Left ventricle myocardium inferior (tissue), 1 donor: ENCODE measurements around the gene KNCN. TPM values are rescaled to one million over a fixed set of nuclear protein-coding genes. Genes with fewer than 3 reads are reported as not detected.

Experiments used
- DNase-seq: peaks from one replicate; pipeline ENCODE4 v3.0.0-alpha.2; 2020
- H3K27ac ChIP-seq: fragments of 200-600 bp; replicated peaks from 2 replicates; pipeline ENCODE4 v1.8.0; 2021
- H3K27me3 ChIP-seq: fragments of 200-600 bp; 2 replicates; pipeline ENCODE4 v1.8.0; 2021; ENCODE audit warnings: low read depth
- H3K36me3 ChIP-seq: fragments of 200-600 bp; 2 replicates; pipeline ENCODE4 v1.8.0; 2021
- H3K4me1 ChIP-seq: fragments of 200-600 bp; 2 replicates; pipeline ENCODE4 v1.8.0; 2021
- H3K4me3 ChIP-seq: fragments of 200-600 bp; 2 replicates; pipeline ENCODE4 v1.8.0; 2021; ENCODE audit warnings: mild to moderate bottlenecking, moderate library complexity
- H3K9me3 ChIP-seq: fragments of 200-600 bp; replicated peaks from 2 replicates; pipeline ENCODE4 v1.8.0; 2021
- intact Hi-C: fragments of 100-400 bp; cut with micrococcal nuclease; formaldehyde crosslinking; loops from one replicate; pipeline ENCODE4 v1.11.0; 2022
- total RNA-seq: library from RNA; stranded (reverse); fragmentation: NEBNext Ultra II Directional; extraction: Animal tissue kit (Norgen Biotek cat#: 25700); gene quantifications from one replicate; pipeline ENCODE4 v1.2.1, GENCODE V29; 2021
- TF ChIP-seq, protein P1 (sequence below): fragments of 200-600 bp; IDR thresholded peaks from 2 replicates; pipeline ENCODE4 v1.8.0; 2021; ENCODE audit warnings: antibody characterized with exemption, mild to moderate bottlenecking, borderline replicate concordance
- donor health status: DM: no; HTN: yes; CAD: no; lungs with severe emphysema.

KNCN gene
- total RNA-seq, 1 donor from 2014 or later: not detected

DNA sequence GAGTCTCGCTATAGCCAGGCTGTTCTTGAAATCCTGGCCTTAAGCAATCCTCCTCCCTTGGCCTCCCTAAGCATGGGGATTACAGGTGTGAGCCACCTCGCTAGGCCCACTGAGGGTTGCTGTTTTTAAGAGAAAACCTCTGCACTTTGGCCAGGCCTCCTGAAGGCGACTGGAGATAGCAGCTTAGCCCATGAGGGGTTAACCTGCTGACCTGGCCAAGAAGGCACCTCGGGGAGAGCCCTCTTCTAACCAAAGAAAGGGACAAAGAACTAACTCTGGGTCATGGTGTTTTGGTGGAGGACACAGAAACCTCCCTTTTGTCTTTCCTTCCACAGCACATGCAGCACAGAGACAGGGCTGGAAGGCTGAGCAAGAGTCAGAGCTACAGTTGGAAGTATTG is 17.7 kb upstream of the KNCN start:
- peaks cover 60% of the 10 kb centered on the region for H3K36me3 ChIP-seq
- intact Hi-C loops: no loop called here
- H3K27me3 ChIP-seq: no peaks in the 10 kb centered on the region
- peaks cover 24% of the 10 kb centered on the region for H3K4me1 ChIP-seq
- no peaks in the 10 kb centered on the region for H3K9me3 ChIP-seq
- H3K4me3 ChIP-seq: no peak overlapping the region
- DNase-seq: no peak
- no peak overlapping the region for H3K27ac ChIP-seq
- TF ChIP-seq, protein P1, sequence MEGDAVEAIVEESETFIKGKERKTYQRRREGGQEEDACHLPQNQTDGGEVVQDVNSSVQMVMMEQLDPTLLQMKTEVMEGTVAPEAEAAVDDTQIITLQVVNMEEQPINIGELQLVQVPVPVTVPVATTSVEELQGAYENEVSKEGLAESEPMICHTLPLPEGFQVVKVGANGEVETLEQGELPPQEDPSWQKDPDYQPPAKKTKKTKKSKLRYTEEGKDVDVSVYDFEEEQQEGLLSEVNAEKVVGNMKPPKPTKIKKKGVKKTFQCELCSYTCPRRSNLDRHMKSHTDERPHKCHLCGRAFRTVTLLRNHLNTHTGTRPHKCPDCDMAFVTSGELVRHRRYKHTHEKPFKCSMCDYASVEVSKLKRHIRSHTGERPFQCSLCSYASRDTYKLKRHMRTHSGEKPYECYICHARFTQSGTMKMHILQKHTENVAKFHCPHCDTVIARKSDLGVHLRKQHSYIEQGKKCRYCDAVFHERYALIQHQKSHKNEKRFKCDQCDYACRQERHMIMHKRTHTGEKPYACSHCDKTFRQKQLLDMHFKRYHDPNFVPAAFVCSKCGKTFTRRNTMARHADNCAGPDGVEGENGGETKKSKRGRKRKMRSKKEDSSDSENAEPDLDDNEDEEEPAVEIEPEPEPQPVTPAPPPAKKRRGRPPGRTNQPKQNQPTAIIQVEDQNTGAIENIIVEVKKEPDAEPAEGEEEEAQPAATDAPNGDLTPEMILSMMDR: no peak

DNA sequence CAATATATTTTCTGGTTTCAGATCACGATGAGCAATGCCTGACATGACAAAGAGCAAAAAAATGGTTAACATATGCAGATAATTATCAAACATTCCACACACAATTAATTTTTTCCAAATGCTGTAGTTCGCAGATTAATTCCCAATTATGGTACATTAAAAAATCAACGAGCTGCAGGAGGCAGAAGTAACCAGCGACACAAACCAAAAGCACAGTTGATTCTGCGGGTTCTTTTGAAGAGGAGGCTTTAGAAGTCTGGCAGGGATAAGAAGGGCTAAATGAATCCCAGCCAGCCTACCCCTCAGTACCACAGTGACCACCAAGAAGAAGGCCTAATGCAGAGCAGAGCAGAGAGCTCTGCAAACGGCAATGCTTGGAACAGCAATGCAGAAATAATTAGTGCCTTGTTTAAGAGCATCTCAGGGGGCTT is 17.0 kb upstream of the KNCN start:
- Histone ChIP-seq H3K27ac (no peak overlapping the region), H3K27me3 (no peaks in the 10 kb centered on the region), H3K4me3 (no peak overlapping the region), H3K4me1 (peaks cover 18% of the 10 kb centered on the region), H3K9me3 (no peaks in the 10 kb centered on the region), H3K36me3 (peaks cover 61% of the 10 kb centered on the region)
- TF ChIP-seq, protein P1: no peak
- no peak for DNase-seq
- intact Hi-C loops: no loop called here

DNA sequence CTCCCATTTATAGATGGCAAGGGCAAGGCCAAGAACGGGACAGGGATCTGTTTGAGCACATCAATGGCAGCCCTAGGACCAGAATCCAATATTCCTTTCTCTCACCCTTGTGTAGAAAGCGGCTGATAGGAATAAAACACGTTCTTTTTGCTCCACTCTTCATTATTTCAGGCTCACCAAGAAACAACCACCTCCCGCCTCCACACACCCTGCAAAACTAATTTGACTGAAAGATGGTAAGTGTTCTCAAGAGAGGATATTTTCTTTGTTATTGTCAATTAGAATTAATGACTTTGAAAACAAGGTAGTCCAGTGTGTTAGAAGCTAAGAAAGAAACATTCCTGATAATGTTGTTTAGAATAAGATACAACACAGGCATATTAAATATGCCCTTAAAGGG is 11.9 kb upstream of the KNCN start:
- intact Hi-C loops: no loop called here
- H3K27me3 ChIP-seq: no peaks in the 10 kb centered on the region
- H3K9me3 ChIP-seq: no peaks in the 10 kb centered on the region
- no peak overlapping the region for H3K4me3 ChIP-seq
- peaks cover 1% of the 10 kb centered on the region for H3K4me1 ChIP-seq
- no peak overlapping the region for H3K27ac ChIP-seq
- no peak for DNase-seq
- TF ChIP-seq, protein P1: no peak
- H3K36me3 ChIP-seq: peaks cover 95% of the 10 kb centered on the region

DNA sequence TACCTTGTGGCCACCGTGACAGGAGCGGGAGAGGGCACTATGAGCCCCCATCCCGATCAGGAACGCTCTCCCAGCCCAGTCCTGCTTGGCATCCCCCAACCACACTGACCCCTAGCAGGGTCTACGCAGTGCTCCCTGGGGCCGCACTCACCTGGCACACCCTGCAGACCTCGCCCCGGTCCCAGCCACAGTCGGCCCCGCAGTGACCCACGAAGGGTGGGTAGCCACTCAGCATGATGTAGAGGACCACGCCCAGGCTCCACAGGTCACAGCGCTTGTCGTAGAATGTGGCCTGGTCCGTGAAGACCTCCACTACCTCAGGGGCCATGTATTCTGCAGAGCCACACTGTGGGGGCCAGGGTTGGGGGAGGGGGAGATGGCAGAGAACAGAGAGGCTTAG is 11.1 kb upstream of the KNCN start:
- H3K9me3 ChIP-seq: no peaks in the 10 kb centered on the region
- DNase-seq: no peak
- peaks cover 95% of the 10 kb centered on the region for H3K36me3 ChIP-seq
- intact Hi-C loops: no loop called here
- H3K4me1 ChIP-seq: peaks cover 7% of the 10 kb centered on the region
- H3K4me3 ChIP-seq: no peak overlapping the region
- H3K27me3 ChIP-seq: no peaks in the 10 kb centered on the region
- TF ChIP-seq, protein P1: no peak
- H3K27ac ChIP-seq: no peak overlapping the region

DNA sequence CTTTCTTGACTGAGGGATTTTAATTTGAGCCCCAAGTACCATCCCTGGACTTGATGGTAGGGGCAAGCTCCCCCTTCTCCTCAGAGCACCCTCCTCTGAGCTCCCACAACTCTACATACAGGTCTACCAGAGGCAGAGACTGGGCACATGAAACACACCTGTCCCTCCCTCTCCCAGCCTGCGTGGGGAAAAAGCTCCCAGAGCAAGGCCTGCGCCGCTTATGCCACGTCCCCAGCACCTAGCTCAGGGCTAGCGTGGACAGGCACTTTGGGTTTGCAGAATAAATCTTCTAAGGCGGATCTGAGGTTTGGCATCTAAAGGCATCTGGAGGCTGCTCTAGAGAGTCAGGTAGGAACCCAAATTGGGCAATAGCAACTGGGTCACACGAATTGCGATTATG is 7.5 kb upstream of the KNCN start:
- H3K4me3 ChIP-seq: no peak overlapping the region
- H3K9me3 ChIP-seq: no peaks in the 10 kb centered on the region
- no peak overlapping the region for H3K27ac ChIP-seq
- H3K4me1 ChIP-seq: peaks cover 7% of the 10 kb centered on the region
- intact Hi-C loops: no loop called here
- H3K36me3 ChIP-seq: peaks cover 63% of the 10 kb centered on the region
- no peak for DNase-seq
- TF ChIP-seq, protein P1: no peak
- no peaks in the 10 kb centered on the region for H3K27me3 ChIP-seq
